Posterior cingulate gyrus (tissue), 11 donors: ENCODE data around the gene XBP1.
"Not testable (repeated sequence)": the region's sequence is repeated elsewhere in the genome, so short reads cannot be mapped to it uniquely, and the experiment has no call there.

Experiments used
- DNase-seq, 10 donors: peaks; one replicate each; pipeline versions ENCODE4 v3.0.0 to v3.0.0-alpha.2; 2020 to 2021; ENCODE audit warnings: mixed read lengths in 3 of 10
- intact Hi-C: fragments of 100-400 bp; cut with DNase I; formaldehyde crosslinking; loops from one replicate; pipeline ENCODE4 v1.15.1; 2023

The XBP1 gene

GRCh38 chr22:28759861-28760560 lies 40.4 kb downstream of the XBP1 start:
- no peak for DNase-seq
- intact Hi-C loops, result no loop called here

- DNase-seq, intact Hi-C loops: not testable (repeated sequence)
Observed at GRCh38 chr22:28754512-28754911, 45.9 kb downstream of the XBP1 start.

GRCh38 chr22:28750471-28750881 lies 49.9 kb downstream of the XBP1 start:
- no peak for DNase-seq
- intact Hi-C loops, result no loop called here
